Body of pancreas (tissue), 2 donors: ENCODE data around the gene OLFML3. TPM values are rescaled to one million over a fixed set of nuclear protein-coding genes. Genes with fewer than 3 reads are reported as not detected.

Experiments
- total RNA-seq, 2 donors: library from RNA; depleted of rRNA; stranded (reverse); fragments of >200 nt; gene quantifications; one replicate each; pipeline ENCODE4 v1.1.0, GENCODE V29; 2016

Gene OLFML3
- total RNA-seq, 2 donors from 2014 or later: 9.9 to 30.7 TPM

Other genes starting within 250 kb of the OLFML3 start
- 10 to 100 TPM in 1 of 2 donors, 1 to 10 TPM in 1; 9.3 to 29.7 TPM for gene PHTF1, start 220.0 kb upstream of the OLFML3 start, total RNA-seq
- 10 to 100 TPM; 14.2 to 17.4 TPM for gene RSBN1, start 167.0 kb upstream of the OLFML3 start, total RNA-seq
- 1 to 10 TPM; 2.9 to 4.6 TPM for gene PTPN22, start 107.8 kb upstream of the OLFML3 start, total RNA-seq
- gene BCL2L15, start 91.9 kb upstream of the OLFML3 start, total RNA-seq: 10 to 100 TPM; 13.5 to 28.0 TPM
- 10 to 100 TPM; 21.3 to 33.0 TPM for gene AP4B1, start 74.7 kb upstream of the OLFML3 start, total RNA-seq
- gene DCLRE1B, start 74.1 kb upstream of the OLFML3 start, total RNA-seq: 1 to 10 TPM; 1.3 to 2.1 TPM
- 10 to 100 TPM; 22.7 to 30.1 TPM for gene HIPK1, start 50.1 kb upstream of the OLFML3 start, total RNA-seq
- gene SYT6, start 174.4 kb downstream of the OLFML3 start, total RNA-seq: 1 to 10 TPM; 3.3 to 4.4 TPM